Renal cortical epithelial cell (primary cell): ENCODE results near the gene TMEM208. TPM values are rescaled to one million over a fixed set of nuclear protein-coding genes. Genes with fewer than 3 reads are reported as not detected.

Experiments
- DNase-seq: peaks from one replicate; pipeline ENCODE4 v3.0.0-alpha.2; 2011; ENCODE audit warnings: low read depth
- total RNA-seq: library from RNA; depleted of rRNA; stranded (reverse); fragments of >200 nt; gene quantifications from 2 replicates; pipeline ENCODE4 v1.2.3, GENCODE V29; 2014

TMEM208 gene
- total RNA-seq, 1 donor from 2014 or later, result 22.0 TPM

DNA sequence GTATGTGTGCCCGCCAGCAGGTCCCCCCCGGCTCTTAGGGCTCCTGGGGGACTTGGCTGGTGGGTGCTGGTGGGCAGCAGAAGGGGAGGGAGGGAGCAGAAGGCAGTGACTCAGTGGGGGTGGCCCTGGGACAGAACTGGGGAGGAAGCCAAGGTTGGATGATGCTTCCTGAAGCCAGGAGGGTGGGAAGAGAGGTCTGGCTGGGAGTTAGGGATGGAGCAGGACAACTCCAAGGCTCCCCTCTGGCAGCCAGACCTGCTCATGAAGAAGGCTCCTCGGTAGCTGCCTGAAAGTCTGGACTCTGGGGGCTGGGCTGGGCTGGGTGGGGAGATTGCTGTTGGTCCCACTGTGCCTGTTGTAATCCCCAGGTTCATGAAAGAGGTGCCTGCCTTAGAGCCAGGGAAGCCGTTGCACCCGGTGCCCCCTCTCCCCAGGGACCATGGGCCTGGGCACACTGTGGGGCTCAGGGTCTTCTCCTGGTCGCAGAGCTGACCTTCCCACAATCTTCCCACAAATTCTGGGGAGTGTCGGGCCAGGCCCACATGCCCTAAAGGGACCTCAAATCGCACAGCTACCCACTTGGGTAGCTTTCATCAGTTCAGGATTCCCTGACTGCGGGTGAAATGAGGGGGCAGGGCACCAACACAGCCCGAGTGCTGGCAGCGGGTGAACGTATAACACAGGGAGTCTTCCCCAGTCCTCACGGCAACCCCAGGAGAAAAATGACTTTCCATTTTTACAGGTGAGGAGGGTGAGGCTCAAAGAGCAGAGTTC, 51.3 kb downstream of the TMEM208 start:
- DNase-seq, result peak; percentile 64

Other genes with a start within 250 kb of the TMEM208 start
- gene CES4A, start 238.5 kb upstream of the TMEM208 start, total RNA-seq, result 2.1 and 13.6 TPM in 2 replicates
- 113 and 132 TPM in 2 replicates for gene CBFB, start 198.0 kb upstream of the TMEM208 start, total RNA-seq
- gene PHAF1, start 117.2 kb upstream of the TMEM208 start, total RNA-seq, result 9.0 and 25.5 TPM in 2 replicates
- 11.6 and 27.4 TPM in 2 replicates for gene B3GNT9, start 76.1 kb upstream of the TMEM208 start, total RNA-seq
- 26.2 and 45.8 TPM in 2 replicates for gene TRADD, start 67.2 kb upstream of the TMEM208 start, total RNA-seq
- gene FBXL8, start 67.2 kb upstream of the TMEM208 start, total RNA-seq, result 13.5 TPM in 2 replicates
- gene HSF4, start 62.4 kb upstream of the TMEM208 start, total RNA-seq, result 5.7 and 12.5 TPM in 2 replicates
- 26.2 and 27.1 TPM in 2 replicates for gene NOL3, start 56.6 kb upstream of the TMEM208 start, total RNA-seq
- gene MATCAP1, start 43.2 kb upstream of the TMEM208 start, total RNA-seq, result 3.3 and 10.7 TPM in 2 replicates
- gene EXOC3L1, start 37.0 kb upstream of the TMEM208 start, total RNA-seq, result 0.35 and 0.52 TPM in 2 replicates
- 39.2 and 56.0 TPM in 2 replicates for gene E2F4, start 35.0 kb upstream of the TMEM208 start, total RNA-seq
- gene ELMO3, start 28.0 kb upstream of the TMEM208 start, total RNA-seq, result 3.1 and 20.1 TPM in 2 replicates
- 5.4 and 20.5 TPM in 2 replicates for gene FHOD1, start 20.4 kb downstream of the TMEM208 start, total RNA-seq
- 0.60 and 0.69 TPM in 2 replicates for gene SLC9A5, start 21.8 kb downstream of the TMEM208 start, total RNA-seq
- gene PLEKHG4, start 52.4 kb downstream of the TMEM208 start, total RNA-seq, result 13.9 and 18.5 TPM in 2 replicates
- 0.25 TPM in 1 of 2 replicates, not detected in the other for gene KCTD19, start 99.6 kb downstream of the TMEM208 start, total RNA-seq
- 1.6 TPM in 1 of 2 replicates, not detected in the other for gene LRRC36, start 99.7 kb downstream of the TMEM208 start, total RNA-seq
- gene TPPP3, start 166.4 kb downstream of the TMEM208 start, total RNA-seq, result 0.10 TPM in 1 of 2 replicates, not detected in the other
- 4.2 and 10.3 TPM in 2 replicates for gene ZDHHC1, start 189.3 kb downstream of the TMEM208 start, total RNA-seq
- 1.7 TPM in 1 of 2 replicates, not detected in the other for gene HSD11B2, start 204.0 kb downstream of the TMEM208 start, total RNA-seq